PC-3 (cell line): ENCODE results near the gene ATP2B2.

Experiments
- CTCF ChIP-seq: fragments of 300-600 bp; sonication (generic); conservative IDR thresholded peaks from 2 replicates; pipeline ENCODE4 v1.5.1; 2017; ENCODE audit warnings: antibody characterized with exemption, low read depth, mild to moderate bottlenecking, low read length
- EZH2 ChIP-seq: fragments of 300-600 bp; sonication (generic); IDR thresholded peaks from one replicate; pipeline ENCODE4 v1.6.1; 2017; ENCODE audit warnings: antibody characterized with exemption, mild to moderate bottlenecking, low read length; ENCODE audit not compliant: unreplicated experiment
- EZH2phosphoT487 ChIP-seq: fragments of 300-600 bp; sonication (generic); IDR thresholded peaks from 2 replicates; pipeline ENCODE4 v1.6.1; 2018; ENCODE audit warnings: mild to moderate bottlenecking, antibody characterized with exemption, low read length, borderline replicate concordance

GRCh38 chr3:10448544-10448943 is 56.8 kb downstream of the ATP2B2 start:
- TF ChIP-seq CTCF, result no peak
- no peak for TF ChIP-seq EZH2phosphoT487
- no peak for TF ChIP-seq EZH2
